ENCODE measurements around the gene SAMD1.

Gene SAMD1

GRCh38 chr19:14127929-14128509 lies 37.5 kb upstream of the SAMD1 start:
- no peak for TF ChIP-seq CTCF (IDR thresholded peaks at IDR 0.05; ENCODE audit: insufficient read depth, low read depth, low read length, missing control alignments)
- DNase-seq (ENCODE audit: low read depth) = no peak
- no peak overlapping the region for H3K4me3 ChIP-seq (ENCODE audit: low read length)

- no peak for DNase-seq (ENCODE audit: low read depth)
- no peak for TF ChIP-seq CTCF (IDR thresholded peaks at IDR 0.05; ENCODE audit: insufficient read depth, low read depth, low read length, missing control alignments)
- H3K4me3 ChIP-seq (ENCODE audit: low read length) = no peak overlapping the region
Measured at GRCh38 chr19:14127176-14127575, 36.6 kb upstream of the SAMD1 start.

GRCh38 chr19:14122924-14123323 lies 32.4 kb upstream of the SAMD1 start:
- TF ChIP-seq CTCF (IDR thresholded peaks at IDR 0.05; ENCODE audit: insufficient read depth, low read depth, low read length, missing control alignments) = no peak
- no peak overlapping the region for H3K4me3 ChIP-seq (ENCODE audit: low read length)
- DNase-seq (ENCODE audit: low read depth) = no peak

GRCh38 chr19:14120497-14120780 lies 29.9 kb upstream of the SAMD1 start:
- TF ChIP-seq CTCF (IDR thresholded peaks at IDR 0.05; ENCODE audit: insufficient read depth, low read depth, low read length, missing control alignments) = no peak
- DNase-seq (ENCODE audit: low read depth) = no peak
- no peak overlapping the region for H3K4me3 ChIP-seq (ENCODE audit: low read length)

- no peak for TF ChIP-seq CTCF (IDR thresholded peaks at IDR 0.05; ENCODE audit: insufficient read depth, low read depth, low read length, missing control alignments)
- DNase-seq (ENCODE audit: low read depth) = no peak
- no peak overlapping the region for H3K4me3 ChIP-seq (ENCODE audit: low read length)
Measured at GRCh38 chr19:14119644-14120496, 29.3 kb upstream of the SAMD1 start.

- DNase-seq (ENCODE audit: low read depth) = no peak
- TF ChIP-seq CTCF (IDR thresholded peaks at IDR 0.05; ENCODE audit: insufficient read depth, low read depth, low read length, missing control alignments) = no peak
- no peak overlapping the region for H3K4me3 ChIP-seq (ENCODE audit: low read length)
Measured at GRCh38 chr19:14119146-14119545, 28.6 kb upstream of the SAMD1 start.

All from epithelial cell of esophagus (primary cell).